Muscle of arm (tissue), 12 donors: ENCODE data around the gene SULT1B1. TPM values are rescaled to one million over a fixed set of nuclear protein-coding genes. Genes with fewer than 3 reads are reported as not detected.
A peak's percentile ranks its signal among the peaks of the same experiment; 100 is the strongest.

Source experiments
- DNase-seq: peaks from one replicate; pipeline ENCODE4 v3.0.0-alpha.2; 2013
- polyA plus RNA-seq, 12 donors: library from polyadenylated mRNA; unstranded; fragments of 120-200 nt; gene quantifications; one replicate each; pipeline ENCODE4 v1.2.1, GENCODE V29; 2013; ENCODE audit not compliant: insufficient read length in 12 of 12

SULT1B1 gene
- polyA plus RNA-seq, 12 donors: 0.32 to 15.8 (median 0.94) TPM; not detected in 1

DNA sequence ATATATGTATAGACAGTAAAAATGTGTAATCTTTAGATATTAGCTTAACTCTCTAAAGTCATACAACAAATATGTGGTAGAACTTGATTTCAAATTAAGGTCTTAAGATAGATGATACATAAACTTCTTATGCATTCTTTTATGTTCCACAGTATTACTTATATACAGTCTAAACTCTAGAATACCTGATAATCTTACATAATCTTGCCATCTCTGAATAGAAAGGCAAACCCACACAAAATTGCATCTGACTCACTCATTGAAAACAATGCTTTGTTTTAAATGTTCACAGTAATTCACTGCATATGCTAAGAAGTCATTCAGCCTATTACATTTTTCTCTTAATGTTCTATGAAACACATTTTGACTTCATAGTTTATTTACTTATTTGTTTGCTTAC lies 10.1 kb downstream of the SULT1B1 start:
- DNase-seq: no peak

DNA sequence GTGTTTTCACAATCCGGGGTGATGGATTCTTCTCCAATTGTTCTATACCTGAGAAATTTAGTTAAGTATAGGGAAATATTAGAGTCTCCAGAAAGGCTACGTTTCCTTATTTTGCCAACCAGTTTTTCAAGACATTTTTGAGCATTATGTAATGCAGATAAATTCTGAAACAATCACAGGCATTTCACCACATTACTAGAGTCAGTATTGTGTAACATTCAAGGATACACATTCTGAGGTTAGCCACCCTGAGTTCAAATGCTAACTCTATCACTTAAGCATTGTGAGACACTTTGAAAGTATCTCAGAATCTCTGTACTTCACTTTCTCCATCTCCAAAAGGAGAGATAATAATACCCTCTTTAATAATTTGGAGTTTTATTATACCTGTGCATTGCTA lies 10.6 kb downstream of the SULT1B1 start:
- DNase-seq: no peak

DNA sequence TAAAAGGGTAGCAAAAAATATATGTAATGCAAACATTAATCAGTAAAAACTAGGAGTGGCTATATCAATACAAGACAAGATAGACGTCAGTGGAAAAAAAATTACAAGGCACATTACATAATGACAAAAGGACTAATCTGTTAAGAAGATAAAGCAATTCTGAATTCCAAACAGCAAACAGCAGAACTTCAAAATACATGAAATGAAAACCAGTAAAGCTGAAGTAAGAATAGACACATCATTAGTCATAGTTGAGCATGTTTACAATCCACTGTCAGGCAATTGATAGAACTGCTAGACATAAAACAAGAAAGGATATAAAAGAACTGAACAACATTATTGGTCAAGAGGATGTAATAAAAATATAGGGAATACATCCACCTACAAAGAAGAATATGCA lies 12.2 kb downstream of the SULT1B1 start:
- DNase-seq: no peak

GRCh38 chr4:69744157-69744478 lies 16.3 kb downstream of the SULT1B1 start:
- DNase-seq: no peak

DNA sequence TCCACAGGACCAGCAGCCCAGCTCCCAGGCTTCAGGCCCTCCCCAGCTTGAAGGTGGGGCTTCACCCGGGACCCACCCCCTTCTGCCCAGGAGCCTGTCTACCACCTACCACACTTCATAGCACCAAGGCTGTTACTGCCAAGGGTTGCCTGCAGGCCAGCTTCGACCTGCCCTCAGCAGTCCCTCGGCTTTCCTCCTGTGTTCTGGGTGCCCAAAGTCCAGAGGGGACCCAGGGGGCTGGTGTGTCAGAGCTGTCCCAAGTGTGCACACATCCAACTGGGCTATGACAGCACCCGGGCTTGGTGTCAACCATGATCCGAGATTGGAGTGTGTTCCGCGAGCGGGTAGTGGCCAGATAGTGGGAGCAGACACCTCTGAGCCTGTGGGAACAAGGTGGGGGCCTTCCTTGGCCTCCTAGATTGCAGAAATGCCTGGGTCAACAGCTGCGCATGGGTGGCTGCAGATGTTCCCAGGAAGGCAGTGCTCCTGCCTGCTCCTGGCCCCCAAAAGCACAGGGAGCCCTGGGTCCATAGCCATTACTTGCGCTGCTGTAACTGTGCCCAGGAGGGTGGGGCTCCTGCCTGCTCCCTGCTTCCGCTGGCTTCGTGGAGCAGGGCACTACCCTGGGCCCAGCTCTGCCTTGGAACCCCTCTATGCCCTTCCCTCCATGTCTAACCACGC lies 16.8 kb downstream of the SULT1B1 start:
- no peak for DNase-seq

DNA sequence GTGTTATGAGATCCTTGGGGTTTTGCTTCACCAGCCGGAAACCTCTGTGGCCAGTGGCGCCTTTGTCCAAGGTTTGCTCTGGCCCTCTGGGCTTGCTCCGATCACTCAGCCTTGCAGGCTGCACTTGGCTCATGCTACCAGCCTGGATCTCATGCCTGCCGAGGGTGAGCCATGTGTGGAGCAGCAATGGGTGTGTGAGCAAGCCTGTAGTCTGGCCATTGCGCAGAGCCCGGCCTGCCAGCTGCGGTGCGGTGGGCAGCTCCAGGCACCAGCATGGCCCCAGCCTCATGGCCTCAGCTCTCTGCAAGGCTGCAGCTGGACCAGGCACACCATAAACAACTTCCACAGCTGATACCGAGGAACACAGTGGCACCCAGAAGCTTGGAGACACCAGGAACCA lies 17.8 kb downstream of the SULT1B1 start:
- DNase-seq: no peak

- no peak for DNase-seq
These were observed 21.5 kb downstream of the SULT1B1 start for GRCh38 chr4:69738872-69739271.

GRCh38 chr4:69735119-69735518 lies 25.3 kb downstream of the SULT1B1 start:
- DNase-seq: no peak

GRCh38 chr4:69731847-69732246 lies 28.6 kb downstream of the SULT1B1 start:
- peak; percentile 73 for DNase-seq

DNA sequence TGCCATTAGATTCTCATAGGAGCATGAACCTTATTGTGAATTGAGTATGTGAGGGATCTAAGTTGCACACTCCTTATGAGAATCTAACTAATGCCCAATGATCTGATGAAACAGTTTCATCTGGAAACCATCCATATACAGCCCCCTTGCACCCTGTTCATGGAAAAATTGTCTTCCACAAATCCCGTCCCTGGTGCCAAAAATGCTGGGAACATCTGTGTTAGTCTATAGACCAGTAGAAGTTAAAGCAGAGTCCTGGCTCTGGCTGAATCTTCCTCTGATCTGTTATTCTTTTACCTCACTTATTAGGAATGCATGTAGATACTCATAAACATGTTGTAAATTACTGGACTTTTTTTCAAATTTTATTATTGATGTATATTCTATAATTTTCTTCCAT lies 29.2 kb downstream of the SULT1B1 start:
- DNase-seq: peak; percentile 76

DNA sequence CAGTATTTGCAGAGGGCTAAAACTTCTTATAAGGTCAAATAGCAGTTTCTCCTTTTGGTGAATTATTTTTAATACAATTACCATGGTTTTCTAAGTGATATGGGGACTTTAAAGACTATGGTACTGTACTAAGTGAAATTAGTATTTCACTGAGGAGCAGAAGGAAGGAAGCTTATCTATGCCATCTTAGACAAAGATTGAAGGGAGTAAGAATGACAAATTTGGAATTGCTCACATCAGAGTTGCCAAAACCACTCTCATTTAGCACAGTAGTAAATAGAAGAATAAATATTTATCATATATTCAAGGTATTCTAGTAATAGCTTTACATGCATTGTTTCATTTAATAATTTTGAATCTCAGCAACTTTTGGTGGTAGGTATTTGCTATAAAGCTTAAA lies 30.4 kb downstream of the SULT1B1 start:
- DNase-seq: no peak

DNA sequence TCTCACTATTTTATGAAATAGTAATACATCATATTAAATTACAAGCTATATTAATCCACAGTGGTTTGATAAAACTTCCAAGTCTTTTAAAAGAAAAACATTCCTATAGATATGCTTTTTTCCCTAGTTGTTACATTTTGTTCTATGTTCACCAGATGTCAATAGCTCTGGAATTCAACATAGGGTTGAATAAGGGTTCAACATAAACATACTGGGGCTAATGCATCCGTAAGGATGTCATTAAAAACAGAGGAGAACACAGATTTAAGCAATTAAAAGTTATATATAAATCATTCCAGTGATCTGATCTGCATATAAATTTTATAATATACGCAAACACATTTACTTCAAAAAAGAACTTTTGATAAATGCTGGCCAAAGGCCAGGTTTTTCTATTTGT lies 32.5 kb downstream of the SULT1B1 start:
- DNase-seq: peak; percentile 43

DNA sequence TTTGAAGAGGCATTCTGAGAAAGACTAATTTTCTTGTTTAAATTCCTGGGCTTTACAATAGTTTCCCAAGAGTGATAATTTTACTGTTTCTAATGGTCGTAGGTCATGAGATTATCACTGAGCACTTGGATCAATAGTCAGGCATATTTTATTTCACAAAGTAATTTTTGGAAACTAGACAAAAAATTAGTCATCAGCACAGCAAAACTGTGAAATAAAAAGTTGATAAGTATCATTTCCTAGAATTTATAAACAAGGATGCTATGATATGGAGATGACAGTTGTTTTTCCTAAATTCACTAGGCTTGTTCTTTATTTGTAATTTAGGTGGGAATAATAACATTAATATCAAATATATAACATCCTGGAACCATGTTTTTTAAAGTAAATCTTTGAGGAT lies 33.0 kb downstream of the SULT1B1 start:
- DNase-seq: peak; percentile 8

GRCh38 chr4:69726971-69727370 lies 33.4 kb downstream of the SULT1B1 start:
- peak; percentile 14 for DNase-seq

GRCh38 chr4:69718396-69719271 lies 41.8 kb downstream of the SULT1B1 start:
- peak; percentile 8 for DNase-seq

DNA sequence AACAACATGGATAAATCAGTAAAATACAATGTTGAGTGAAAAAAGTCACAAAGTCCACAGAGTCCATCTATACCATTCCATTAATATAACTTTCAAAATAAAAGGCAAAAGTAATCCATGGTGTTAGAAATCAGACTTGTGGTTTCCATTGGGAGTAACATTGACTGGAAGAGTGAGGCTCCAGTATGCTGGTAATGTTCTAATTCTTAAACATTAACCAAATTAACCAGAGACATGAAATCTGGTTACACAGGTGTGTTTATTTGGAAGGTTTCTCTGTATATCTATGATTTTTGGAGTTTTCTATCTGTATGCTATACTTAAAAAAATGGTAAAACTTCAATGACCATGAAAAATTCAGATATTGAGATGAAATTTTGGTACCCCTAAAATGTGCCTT lies 42.6 kb downstream of the SULT1B1 start:
- DNase-seq: no peak

DNA sequence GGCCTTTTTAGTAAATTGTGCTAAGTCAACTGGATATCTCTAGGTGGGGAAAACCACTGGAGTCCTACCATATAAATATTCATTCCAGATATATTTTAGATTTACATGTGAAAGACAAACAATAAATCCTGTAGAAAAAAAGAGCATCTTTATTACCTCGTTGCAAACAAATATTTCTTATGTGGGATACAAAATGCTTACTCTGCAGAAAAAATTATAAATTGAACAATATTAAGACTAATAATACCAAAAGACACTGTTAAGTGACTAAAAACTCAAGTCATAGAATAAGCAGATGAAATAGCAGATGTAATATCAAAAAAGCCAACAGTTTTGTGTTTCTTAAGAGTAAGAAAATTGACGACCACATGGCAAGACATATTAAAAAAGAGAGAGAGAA lies 43.8 kb downstream of the SULT1B1 start:
- DNase-seq: no peak

GRCh38 chr4:69714086-69714485 lies 46.3 kb downstream of the SULT1B1 start:
- DNase-seq: no peak

DNA sequence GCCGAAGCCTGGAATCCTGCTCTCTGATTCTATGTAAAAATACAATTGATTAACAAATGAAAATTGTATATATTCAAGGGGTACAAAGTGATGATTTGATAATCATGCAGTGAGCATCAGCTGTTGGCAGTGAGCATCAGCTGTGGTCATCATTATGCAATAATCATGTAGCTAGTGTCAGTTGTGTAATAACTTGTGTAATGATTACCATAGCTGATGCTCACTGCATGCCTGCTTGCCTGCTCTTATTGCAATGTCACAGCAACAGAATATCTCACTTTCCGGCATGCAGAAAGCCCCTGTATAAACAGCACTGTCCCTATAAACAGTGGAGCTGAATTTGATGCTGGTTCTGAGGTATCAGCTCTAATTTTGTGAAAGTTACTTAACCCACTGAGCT lies 46.8 kb downstream of the SULT1B1 start:
- no peak for DNase-seq

GRCh38 chr4:69710580-69710979 lies 49.8 kb downstream of the SULT1B1 start:
- no peak for DNase-seq

- no peak for DNase-seq
These were observed 52.2 kb downstream of the SULT1B1 start for GRCh38 chr4:69708211-69708610.

DNA sequence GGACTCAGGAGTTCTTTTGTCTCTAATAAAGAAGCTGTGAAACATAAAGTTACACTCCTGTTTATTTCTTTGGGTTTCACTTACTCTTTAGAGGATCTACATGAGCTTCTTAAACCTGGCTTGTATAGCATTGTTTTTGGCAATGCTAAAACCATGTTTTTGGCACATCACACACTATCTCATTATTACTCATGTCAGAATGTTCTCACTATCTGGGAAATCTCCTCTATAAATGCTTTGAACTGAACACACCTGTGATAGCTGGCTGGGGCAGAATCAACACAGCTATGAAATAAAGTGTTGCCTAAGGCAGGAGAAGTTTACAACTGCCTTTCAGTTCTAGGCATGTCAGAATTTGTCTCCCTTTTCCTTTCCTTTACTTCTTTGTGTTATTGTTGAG lies 52.6 kb downstream of the SULT1B1 start:
- no peak for DNase-seq

DNA sequence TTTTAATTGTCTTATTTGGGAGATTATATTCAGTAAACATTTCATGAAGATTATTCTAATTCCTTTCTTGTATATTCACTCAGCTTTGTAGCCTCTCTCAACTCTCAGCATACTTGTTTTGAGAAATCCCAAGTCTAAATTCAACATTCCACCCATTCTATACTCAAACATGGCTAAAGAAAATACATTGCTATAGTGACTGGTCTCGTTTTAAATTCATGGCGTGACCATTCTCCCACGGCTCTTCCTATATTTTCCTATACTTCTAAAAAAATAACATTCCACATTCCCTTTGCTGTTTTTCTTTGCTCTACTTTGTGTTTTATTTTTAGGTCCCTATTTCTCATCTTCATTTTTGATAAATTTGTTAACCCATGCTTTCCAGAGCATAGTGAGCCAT lies 58.2 kb downstream of the SULT1B1 start:
- no peak for DNase-seq

GRCh38 chr4:69701696-69702095 lies 58.7 kb downstream of the SULT1B1 start:
- DNase-seq: no peak
